NCI-H2107 treated with DMSO at 0.1 percent for 48 hours (cell line): Measurements from ENCODE around the gene DNAJC6.
"Not testable (repeated sequence)": the region's sequence is repeated elsewhere in the genome, so short reads cannot be mapped to it uniquely, and the experiment has no call there.

ENCODE experiments used
- DNase-seq: peaks from one replicate; lab custom pipeline; 2025; ENCODE audit not compliant: unreplicated experiment; lab: John Stamatoyannopoulos, UW

DNAJC6 gene

DNA sequence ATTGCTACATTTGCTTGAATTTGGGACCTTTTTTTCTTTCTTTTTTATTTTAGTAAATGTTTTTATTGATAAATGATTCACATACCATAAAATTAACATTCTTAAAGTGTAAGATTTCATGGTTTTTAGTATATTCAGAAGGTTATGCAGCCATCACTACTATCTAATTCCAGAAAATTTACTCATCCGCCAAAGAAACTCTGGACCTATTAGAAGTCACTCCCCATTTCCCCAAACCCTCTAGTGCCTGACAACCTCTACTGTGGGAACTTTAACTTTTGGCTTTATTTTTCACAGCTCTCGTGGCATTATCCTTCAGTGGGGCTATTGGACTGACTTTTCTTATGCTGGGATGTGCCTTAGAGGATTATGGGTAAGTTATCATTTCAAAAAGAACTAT is 115.7 kb downstream of the DNAJC6 start:
- DNase-seq, result no peak

DNA sequence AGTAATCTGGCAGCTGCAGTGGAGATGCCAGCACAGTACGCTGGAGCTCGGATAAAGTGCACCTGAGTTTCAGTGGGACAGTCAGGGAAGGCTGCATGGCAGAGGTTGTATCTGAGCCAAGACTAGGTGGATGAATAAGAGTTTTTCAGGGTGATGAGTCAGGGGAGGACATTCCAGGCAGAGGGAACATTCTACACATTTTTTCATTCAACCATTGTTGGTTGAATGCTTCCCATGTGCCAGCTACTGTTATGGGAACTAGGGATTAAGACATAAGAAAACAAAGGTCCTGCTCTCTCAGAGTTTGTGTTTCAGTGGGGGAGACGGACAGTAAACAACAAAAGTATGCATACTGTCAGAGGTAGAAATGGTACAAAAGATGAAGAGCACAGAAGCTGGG is 116.4 kb downstream of the DNAJC6 start:
- DNase-seq, result no peak

DNA sequence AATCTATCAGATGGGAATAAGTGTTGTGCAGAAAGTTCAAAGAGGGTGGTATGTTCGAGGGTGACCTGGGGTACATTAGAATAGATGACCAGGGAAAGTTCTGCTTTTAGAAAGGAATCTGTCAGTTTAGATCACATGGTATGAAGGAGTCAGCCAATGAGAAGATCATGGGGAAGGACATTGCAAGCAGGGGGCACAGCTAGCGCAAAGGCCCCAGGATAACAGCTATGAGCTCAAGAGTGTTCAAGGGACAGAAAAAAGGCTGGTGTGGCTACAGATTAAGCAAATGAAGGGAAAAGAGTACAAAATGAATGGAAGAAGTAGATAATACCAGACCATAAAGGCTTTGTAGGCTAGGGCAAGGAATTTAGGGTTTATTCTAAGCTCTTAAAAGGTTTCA is 119.7 kb downstream of the DNAJC6 start:
- DNase-seq, result no peak

DNA sequence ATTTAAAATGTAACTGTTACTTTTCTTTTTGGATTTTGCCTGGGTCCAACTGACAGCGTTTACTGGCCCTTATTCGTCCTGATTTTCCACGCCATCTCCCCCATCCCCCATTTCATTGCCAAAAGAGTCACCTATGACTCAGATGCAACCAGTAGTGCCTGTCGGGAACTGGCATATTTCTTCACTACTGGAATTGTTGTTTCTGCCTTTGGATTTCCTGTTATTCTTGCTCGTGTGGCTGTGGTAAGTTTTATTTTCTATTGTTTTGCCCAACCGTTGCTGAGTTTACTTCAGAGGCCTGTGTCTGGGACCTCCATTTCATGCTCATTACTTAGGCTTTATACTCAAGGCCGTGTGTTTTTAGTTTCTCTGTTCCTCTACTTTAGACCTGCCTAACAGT is 120.5 kb downstream of the DNAJC6 start:
- no peak for DNase-seq

DNA sequence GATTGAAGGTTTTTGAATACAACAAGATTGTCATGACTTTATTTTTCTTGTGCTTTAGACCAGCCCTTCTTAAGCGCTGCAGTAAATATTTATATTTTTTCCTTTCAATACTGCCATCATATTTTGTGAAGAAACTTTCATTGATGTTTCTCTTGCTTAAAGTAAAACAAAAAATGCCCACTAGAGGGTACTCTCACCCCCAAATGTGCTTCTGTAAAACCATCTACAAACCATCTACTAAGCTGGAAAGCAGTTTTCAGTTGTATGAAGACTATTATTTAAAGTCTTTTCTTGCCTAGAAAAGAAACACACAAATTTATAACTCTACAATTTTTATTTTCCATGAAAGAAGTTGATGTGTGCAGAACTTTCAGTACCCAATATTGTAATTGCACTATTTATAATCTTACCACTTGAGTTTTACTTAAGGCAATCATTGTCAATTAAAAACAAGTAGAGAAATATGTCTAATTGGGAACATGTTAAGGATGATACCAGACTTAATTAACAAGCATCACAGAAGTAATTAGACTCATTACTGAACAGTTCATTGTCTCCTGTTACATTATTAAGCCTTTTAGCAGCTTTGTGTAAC is 121.9 kb downstream of the DNAJC6 start:
- peak; percentile 62 for DNase-seq

DNA sequence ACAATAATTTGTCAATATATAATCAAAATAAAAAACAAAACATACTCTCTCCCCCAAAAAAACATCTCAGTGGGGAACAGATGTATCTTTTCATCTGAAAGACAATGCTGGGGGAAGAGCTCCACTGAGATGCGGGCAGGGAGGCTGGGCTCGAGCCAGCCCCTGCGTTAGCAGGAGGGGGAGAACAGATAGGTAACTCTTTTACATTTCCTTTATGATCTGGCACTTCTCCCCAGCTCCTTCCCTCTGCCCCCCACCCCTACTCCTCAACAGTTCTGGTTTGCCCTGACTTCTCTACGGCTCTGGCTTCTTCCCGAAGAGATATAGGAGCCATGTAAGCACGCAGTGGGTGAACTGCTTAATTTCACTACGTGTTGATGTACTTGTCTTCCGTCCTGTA is 123.6 kb downstream of the DNAJC6 start:
- no peak for DNase-seq

DNA sequence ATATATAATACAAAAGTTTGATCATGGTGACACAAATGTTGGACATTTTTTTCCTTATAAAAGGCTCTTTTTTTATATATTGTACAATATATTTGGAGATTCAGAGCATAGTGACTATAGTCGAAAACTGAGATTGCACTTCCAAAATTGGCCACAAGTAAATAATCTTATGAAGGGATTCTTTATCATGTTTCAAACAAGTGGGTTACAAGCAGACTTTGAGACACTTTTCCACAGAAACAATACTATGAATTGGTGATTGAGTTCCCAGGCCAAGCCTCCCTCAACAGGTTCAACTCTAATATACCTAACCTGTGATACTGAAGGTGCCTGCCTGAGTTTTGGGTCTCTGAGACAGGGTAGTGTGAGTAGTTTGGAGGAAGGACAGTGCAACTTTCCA is 124.9 kb downstream of the DNAJC6 start:
- no peak for DNase-seq

DNA sequence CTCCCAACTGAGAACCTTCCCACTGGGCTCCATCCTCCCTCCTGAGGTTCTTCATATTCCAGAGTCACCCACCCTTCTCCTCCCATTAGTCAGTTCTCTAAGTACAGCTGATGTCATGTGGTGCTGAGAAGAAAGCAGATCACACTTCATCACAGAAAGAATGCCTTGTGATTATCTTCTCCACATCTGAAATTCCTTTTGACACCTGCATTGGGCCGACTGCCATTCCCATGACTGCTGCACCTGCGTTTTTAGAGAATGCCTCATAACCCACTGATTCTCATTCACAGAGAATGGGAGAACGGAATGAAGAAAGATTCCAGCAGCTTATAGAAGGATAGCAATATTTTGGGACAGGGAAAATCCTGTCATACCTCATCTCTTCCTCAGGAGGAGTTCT is 125.4 kb downstream of the DNAJC6 start:
- no peak for DNase-seq

DNA sequence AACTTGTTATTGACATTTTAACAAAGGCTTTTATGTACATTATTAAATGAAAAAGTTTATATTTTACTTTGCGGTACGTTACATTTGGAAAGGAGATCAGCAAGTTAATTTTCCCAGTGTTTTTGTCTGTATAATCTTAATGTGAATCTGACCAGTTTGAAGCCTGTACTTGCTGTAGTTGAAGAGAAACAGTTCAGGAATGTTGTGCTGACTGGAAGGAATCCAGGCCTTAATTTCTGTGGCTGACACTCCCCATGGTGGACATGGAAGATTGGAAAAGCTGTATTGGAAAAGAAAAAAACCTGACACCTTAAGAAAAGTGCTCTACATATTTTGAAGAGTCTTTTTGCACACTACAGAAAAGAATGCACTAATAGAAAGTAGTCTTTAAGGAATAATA is 126.6 kb downstream of the DNAJC6 start:
- DNase-seq, result no peak

DNA sequence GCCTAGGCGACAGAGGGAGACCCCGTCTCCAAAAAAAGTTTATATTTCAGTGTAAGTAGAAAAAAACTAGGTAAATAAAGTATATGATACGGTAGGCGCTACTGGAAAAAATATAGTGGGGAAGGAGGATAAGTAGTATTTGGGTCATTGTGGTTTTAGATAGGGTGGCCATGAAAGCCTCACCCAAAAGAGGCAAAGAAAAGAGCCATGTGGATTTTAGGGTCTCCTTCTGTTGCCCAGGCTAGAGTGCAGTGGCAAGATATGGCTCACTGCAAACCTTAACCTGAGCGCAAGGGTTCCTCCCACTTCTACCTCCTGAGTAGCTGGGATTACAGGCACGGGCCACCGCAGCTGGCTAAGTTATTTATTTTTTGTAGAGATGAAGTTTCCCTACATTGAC is 128.3 kb downstream of the DNAJC6 start:
- DNase-seq, result no peak

DNA sequence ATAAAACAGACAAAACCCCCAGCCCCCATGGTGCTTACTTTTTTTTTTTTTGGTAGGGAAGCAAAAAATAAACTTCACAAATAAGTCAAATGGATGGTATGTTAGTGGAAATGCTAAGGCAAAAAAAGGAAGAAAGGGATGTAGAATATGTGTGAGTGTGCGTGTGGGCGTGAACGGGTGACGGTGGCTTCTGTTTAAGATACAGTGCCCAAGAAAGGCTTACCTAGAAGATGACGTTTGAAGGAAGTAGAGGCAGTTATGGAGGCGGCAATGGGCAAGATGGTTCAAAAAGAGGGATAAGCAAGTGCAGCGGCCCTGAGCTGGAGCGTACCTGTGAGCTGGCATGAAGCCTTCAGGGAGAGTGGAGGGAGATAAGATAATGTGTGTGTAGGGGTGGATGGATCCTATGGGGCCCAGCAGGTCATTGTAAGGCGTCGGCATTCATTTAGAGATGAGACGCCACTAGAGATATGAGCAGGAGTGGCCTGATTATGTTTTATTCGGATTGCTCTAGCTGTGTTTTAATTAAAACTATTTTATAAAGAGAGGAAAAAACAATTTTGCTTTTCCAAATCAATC is 131.1 kb downstream of the DNAJC6 start:
- no peak for DNase-seq

DNA sequence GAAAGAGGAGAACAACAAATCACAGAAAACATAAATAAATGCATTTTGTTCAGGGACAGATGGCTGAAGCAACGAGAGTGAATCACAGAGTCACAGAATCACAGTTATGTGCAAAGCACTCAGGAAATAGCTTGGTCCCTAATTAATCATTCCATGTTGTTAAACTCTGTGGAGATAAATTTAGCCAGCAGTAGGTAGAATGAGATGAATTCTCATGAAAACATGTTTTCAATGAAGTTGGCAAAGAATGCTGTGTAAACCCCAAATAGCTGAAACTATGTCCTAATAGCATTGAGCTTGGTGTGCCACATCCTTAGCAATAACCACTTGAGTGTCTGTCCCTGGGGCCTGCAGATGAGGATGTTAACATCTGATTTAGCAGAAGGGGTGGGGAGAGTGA is 131.6 kb downstream of the DNAJC6 start:
- DNase-seq, result no peak

DNA sequence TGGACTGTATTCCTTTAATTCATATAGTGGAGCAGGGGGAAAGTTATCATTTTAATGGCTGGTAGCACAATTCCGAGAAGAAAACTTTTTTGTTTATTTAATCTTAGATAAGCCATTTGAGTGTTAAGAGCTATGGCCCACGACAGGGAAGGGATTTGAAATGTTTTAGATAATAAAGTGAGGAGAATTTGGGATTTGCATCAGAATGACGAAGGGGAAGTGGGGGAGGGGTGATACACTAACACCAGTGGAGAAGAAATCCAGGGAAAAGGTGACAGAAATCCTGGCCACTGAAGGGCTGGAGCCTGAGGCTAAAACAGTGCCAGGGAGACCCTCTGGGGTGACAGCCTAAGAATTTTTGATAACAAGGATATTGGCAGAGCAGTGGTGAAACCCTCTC is 132.1 kb downstream of the DNAJC6 start:
- DNase-seq, result no peak

DNA sequence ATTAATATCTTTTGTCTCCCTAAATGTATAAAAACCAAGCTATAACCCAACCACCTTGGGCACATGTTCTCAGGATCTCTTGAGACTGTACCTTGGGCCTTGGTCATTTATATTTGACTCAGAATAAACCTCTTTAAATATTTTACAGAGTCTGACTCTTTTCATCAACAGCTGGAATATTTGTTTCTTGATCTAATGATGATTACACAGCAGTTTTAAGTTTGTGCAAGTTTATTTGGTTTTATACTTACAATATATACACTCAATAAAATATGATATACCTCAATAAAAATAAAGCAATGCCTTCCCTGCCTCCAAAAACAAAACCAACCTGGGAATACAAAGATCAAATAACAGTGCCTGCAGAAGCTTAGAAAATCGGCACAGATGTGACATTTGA is 133.1 kb downstream of the DNAJC6 start:
- no peak for DNase-seq

DNA sequence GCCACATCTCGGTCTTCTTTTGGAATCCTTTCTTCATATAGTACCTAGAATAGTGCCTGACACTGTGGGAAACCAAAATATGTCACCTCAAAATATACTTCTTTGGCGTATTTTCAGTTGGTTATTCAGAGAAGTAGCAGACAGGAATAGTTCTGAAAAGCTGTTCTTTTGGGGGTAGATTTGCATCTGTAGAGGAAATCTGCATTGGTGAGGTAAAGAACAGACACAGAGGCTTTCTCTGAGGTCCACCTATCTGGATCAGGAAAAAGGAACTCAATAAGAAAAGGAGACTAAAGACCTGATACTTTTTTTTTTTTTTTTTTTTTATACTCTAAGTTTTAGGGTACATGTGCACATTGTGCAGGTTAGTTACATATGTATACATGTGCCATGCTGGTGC is 134.3 kb downstream of the DNAJC6 start:
- DNase-seq, result no peak

DNA sequence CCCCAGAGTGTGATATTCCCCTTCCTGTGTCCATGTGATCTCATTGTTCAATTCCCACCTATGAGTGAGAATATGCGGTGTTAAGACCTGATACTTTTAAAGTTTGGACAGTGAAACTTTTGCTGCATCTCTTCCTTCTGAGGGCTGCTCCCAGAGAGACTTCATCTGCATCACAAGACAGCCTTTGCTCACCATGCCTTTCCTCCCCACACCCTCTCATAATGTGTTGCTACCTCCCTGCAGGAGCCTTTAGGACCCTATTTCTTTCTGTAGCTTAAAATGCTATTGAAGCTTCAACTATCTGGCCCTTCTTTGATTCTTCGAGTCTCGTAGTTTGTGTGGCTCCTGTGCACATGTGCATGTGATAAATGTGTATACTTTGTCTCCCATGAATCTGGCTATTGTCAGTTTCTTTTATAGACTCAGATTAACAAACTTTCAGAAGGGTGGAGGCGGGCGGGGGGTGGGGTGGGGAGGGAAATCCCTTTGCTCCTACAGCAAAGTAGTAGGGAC is 134.8 kb downstream of the DNAJC6 start:
- DNase-seq, result no peak

DNA sequence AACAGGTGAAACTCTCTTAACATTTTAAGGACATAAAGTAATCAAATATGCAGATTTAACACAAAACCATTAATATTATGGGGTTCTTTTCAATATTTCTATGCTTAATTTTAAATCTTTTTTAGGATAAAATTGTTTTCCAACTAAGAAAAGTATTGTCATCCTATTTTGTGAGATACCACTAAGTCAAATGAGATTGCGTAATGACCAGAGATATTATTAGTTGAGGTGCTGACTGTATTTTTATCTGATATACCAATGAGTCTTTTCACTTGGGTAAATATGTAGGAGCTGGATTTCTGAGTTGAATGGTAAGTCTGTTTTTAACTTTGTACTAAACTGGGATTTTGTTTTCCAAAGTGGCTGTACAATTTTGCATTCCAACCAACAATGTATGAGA is 136.5 kb downstream of the DNAJC6 start:
- DNase-seq, result no peak

DNA sequence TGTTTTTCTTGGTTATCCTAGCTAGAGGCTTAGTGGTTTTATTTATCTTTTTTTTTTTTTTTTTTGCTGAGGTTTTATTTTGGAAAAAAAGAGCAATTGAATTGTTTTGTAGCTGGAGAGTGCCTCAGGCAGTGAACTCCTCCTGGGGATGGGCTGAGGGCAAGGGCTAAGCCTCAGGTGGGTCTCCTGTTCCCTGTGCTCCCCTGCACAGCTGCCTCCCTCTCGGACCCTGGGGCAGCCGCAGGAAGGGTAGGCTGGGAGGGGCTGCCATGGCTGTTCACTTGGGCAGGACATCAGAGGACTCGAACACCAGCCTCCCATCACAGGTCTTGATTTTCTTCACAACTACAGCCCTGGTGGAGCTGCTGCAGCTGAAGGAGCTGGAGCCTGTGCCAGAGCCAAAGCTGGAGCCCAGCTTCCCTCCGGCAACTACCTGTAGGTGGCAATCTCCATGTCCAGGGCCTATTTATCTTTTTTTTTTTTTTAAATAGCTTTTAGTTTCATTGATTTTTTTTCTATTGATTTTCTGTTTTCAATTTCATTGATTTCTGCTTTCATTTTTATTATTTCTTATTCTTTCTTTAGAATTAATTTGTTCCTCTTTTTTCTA is 140.0 kb downstream of the DNAJC6 start:
- DNase-seq, result no peak

DNA sequence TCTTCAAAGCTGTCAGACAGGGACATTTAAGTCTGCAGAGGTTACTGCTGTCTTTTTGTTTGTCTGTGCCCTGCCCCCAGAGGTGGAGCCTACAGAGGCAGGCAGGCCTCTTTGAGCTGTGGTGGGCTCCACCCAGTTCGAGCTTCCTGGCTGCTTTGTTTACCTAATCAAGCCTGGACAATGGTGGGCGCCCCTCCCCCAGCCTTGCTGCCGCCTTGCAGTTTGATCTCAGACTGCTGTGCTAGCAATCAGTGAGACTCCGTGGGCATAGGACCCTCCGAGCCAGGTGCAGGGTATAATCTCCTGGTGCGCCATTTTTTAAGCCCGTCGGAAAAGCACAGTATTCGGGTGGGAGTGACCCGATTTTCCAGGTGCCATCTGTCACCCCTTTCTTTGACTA is 146.3 kb downstream of the DNAJC6 start:
- not testable (repeated sequence) for DNase-seq

DNA sequence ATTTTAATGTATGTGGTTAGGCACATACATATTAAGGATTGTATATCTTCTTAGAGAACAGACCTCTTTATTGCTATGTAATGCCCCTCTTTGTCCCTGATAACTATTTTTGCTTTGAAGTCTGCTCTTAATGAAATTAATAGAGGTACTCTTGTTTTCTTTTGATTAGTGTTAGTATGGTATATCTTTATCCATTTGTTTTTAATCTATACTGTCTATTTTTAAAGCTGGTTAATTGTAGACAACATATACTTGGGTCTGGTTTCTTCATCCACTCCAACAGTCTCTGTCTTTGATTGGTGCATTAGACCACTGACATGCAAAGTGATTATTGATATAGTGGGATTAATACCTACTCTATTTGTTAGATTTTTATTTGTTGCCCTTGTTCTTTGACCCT is 147.1 kb downstream of the DNAJC6 start:
- no peak for DNase-seq

DNA sequence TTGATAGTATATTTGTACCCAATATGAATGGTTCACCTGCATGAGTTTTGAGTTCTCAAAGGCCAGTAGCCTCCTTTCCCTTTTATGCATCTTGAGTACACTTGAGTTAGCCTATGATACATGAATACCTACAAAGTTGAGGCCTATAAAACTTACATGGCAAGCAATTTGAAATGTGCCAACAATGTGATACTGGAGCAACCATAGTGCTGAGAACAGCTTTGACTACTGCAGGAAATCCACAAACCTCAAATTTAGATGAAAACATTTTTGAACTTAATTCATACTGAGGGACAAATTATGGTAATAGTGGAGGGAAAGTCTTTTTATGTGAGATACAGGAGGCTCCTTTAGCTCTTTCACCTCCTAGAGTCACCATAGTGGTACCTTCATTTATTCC is 148.5 kb downstream of the DNAJC6 start:
- no peak for DNase-seq

DNA sequence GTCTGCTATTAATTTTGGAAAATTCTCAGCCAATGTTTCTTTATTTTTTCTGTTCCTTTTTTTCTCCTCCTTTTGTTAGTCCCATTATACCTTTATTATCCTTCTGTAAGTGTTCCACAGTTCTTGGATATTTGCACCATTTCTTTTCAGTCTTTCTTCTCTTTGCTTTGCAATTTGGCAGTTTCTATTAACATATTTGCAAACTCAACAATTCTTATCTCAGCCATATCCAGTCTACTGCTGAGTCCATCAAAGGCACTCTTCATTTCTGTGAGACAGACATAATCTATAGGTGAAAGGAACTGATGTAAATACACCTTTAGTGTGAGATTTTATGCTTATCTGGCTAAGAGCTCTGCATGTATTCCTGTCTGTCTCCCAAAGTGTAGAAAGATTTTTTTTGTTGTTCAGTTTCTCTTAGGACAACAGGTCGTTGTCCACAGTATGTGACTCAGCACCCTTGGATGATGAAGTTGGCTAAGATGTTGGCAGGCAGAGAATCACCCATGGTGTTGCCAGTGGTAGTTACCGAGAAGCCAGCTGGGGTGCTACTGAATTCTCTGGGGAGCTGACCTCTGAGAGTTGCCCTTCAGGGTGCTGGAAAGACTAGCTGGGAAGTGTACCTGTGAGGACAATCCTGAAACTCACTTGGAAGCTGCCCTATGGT is 149.5 kb downstream of the DNAJC6 start:
- DNase-seq, result no peak
